Measurements from ENCODE around the gene GAGE13. TPM values are rescaled to one million over a fixed set of nuclear protein-coding genes. Genes with fewer than 3 reads are reported as not detected.
"Not testable (repeated sequence)": the region's sequence is repeated elsewhere in the genome, so short reads cannot be mapped to it uniquely, and the experiment has no call there.

GAGE13 gene
- total RNA-seq, 6 donors from 2014 or later, result not detected

DNA sequence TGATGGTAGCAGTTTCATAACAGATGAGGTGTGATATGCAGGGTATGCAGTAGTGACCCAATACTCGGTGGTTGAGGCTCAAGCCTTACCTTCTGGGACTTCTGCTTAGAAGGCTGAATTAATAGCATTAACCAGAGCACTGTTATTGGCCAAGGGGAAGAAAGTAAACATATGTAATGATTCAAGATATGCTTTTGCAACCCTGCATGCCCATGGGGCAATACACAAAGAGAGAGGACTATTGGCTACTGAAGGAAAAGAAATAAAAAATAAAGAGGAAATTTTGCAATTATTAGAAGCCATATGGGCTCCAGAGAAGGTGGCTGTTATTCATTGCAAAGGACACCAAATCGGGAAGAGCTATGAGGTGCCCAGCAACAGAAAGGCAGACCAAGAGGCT lies 19.2 kb upstream of the GAGE13 start:
- 67 to 71% methylated on average over 2 of the region's 2 CpGs for WGBS, 2 donors
- Histone ChIP-seq H3K4me3 (no peak overlapping the region), H3K36me3 (no peaks in the 10 kb centered on the region), H3K4me1 (peaks cover 0 to 19% (median 8%) of the 10 kb centered on the region in 4 donors), H3K27me3 (no peaks in the 10 kb centered on the region), H3K27ac (no peak overlapping the region), H3K9me3 (no peaks in the 10 kb centered on the region)
- DNase-seq (no peak), ATAC-seq (ENCODE audit: low FRiP score in 2 of 2) (no peak)
- TF ChIP-seq POLR2A (IDR thresholded peaks at IDR 0.05) (no peak), EP300 (IDR thresholded peaks at IDR 0.05) (no peak), POLR2AphosphoS5 (IDR thresholded peaks at IDR 0.05) (no peak)
- TF ChIP-seq, protein P1, sequence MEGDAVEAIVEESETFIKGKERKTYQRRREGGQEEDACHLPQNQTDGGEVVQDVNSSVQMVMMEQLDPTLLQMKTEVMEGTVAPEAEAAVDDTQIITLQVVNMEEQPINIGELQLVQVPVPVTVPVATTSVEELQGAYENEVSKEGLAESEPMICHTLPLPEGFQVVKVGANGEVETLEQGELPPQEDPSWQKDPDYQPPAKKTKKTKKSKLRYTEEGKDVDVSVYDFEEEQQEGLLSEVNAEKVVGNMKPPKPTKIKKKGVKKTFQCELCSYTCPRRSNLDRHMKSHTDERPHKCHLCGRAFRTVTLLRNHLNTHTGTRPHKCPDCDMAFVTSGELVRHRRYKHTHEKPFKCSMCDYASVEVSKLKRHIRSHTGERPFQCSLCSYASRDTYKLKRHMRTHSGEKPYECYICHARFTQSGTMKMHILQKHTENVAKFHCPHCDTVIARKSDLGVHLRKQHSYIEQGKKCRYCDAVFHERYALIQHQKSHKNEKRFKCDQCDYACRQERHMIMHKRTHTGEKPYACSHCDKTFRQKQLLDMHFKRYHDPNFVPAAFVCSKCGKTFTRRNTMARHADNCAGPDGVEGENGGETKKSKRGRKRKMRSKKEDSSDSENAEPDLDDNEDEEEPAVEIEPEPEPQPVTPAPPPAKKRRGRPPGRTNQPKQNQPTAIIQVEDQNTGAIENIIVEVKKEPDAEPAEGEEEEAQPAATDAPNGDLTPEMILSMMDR (IDR thresholded peaks at IDR 0.05), result no peak

DNA sequence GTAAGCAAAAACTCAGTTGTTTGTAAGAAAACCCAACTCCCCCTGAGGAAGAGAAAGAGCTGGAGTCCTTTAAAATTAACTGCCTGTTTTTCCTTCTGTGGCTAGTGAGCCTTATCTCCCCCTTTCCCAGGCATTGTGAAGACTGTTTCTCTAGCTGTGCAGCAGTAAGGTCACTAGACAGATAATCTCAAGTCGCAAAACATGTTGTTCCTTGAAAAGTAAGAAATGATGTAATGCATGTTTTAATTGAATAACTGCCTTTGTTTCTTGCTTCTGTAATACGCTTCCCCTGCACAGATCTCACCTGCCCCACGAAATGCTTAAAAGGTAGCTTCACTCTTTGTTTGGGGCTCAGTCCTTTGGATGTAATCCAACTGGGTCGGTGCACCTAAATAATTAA lies 15.3 kb upstream of the GAGE13 start:
- H3K27me3 ChIP-seq, result no peaks in the 10 kb centered on the region
- 65 to 73% methylated on average over 4 of the region's 4 CpGs for WGBS, 2 donors
- H3K36me3 ChIP-seq, result no peaks in the 10 kb centered on the region
- H3K4me1 ChIP-seq, result no peaks in the 10 kb centered on the region
- ATAC-seq (ENCODE audit: low FRiP score in 2 of 2), result no peak
- H3K9me3 ChIP-seq, result no peaks in the 10 kb centered on the region
- no peak overlapping the region for H3K27ac ChIP-seq
- DNase-seq, result no peak
- H3K4me3 ChIP-seq, result no peak overlapping the region
- TF ChIP-seq EP300 (IDR thresholded peaks at IDR 0.05) (no peak), POLR2A (IDR thresholded peaks at IDR 0.05) (no peak), POLR2AphosphoS5 (IDR thresholded peaks at IDR 0.05) (no peak)
- TF ChIP-seq, protein P1 (IDR thresholded peaks at IDR 0.05), result no peak

DNA sequence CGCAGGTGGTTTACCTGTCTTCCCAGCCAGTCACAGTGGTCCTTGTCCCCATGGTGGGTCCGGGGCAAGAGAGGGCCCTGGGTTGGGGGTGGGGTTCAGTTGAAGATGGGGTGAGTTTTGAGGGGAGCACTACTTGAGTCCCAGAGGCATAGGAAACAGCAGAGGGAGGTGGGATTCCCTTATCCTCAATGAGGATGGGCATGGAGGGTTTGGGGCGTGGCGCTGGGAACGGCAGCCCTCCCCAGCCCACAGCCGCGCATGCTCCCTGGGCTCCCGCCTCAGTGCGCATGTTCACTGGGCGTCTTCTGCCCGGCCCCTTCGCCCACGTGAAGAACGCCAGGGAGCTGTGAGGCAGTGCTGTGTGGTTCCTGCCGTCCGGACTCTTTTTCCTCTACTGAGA lies 9.6 kb upstream of the GAGE13 start, which contains the start of gene GAGE12J:
GAGE12J (plus strand) TSS at position 301 of the 400 bp plus-strand sequence. CDS start 1,157 bp downstream, outside the sequence.
- H3K36me3 ChIP-seq; DNase-seq; H3K27ac ChIP-seq; H3K9me3 ChIP-seq; H3K4me1 ChIP-seq; ATAC-seq (ENCODE audit: low FRiP score in 2 of 2); H3K27me3 ChIP-seq; H3K4me3 ChIP-seq: not testable (repeated sequence)
- 100% methylated on average over 1 of the region's 16 CpGs; no CpG with 5 or more reads in 1 of the 2 donors for WGBS, 2 donors

DNA sequence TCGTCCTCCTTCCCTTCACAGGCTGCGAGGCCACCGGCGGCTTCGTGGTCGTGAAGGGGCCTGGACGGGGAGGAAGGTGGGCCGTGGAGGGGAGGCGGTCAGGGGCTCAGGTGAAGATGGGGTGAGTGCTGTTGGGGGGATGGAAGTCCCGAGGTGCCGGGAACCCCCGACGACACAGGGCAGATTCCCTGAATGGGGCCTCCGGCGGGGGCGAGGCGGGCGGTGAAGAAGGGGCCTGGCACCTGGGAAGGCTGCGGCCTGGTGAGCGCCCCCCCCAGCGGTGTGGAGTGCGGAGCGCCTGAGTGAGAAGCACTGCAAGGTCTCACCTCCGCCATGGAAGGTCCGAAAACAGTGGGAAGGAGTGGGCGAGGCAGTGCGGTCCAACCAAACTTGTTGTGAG lies 9.1 kb upstream of the GAGE13 start:
- not testable (repeated sequence) for H3K9me3 ChIP-seq; H3K4me3 ChIP-seq; H3K27me3 ChIP-seq; ATAC-seq (ENCODE audit: low FRiP score in 2 of 2); H3K36me3 ChIP-seq; H3K4me1 ChIP-seq; H3K27ac ChIP-seq
- DNase-seq, result peak in 1 of 2 donors; percentile 49
- no CpG with 5 or more reads among the region's 27 CpGs for WGBS, 2 donors

DNA sequence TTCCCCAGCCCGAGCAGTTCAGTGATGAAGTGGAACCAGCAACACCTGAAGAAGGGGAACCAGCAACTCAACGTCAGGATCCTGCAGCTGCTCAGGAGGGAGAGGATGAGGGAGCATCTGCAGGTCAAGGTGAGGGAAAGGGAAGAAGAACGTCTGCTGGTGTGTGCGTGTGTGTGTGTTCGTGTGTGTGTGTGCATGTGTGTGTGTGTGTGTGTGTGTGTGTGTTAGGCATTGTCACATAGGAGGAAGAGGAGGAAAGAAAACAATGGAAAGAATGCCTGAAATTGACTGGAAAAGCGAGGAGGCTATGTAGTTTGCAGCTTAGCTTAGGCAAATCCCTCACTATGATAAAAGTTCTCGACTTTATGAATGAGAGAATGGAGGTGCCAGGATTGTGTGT lies 7.6 kb upstream of the GAGE13 start:
- H3K27me3 ChIP-seq; H3K9me3 ChIP-seq; H3K27ac ChIP-seq; H3K4me3 ChIP-seq; DNase-seq; H3K36me3 ChIP-seq; H3K4me1 ChIP-seq; ATAC-seq (ENCODE audit: low FRiP score in 2 of 2): not testable (repeated sequence)
- 70% methylated on average over 4 of the region's 7 CpGs; no CpG with 5 or more reads in 1 of the 2 donors for WGBS, 2 donors

DNA sequence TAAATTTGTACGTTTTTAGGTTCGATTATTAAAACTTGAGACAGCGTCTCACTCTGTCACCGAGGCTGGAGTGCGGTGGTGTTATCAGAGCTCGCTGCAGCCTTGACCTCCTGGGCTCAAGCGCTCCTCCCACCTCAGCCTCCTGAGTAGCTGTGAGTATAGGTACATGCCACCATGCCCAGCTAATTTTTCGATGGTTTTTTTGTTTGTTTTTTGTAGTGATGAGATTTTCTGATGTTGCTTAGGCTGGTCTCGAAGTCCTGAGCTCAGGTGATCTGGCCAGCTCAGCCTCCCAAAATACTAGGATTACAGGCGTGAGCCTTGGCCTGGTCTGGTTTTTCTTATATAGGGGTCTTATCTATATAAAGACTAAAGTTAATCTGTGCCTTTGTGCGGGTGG lies 961 bp upstream of the GAGE13 start:
- H3K36me3 ChIP-seq; H3K4me1 ChIP-seq; H3K27ac ChIP-seq; DNase-seq; ATAC-seq (ENCODE audit: low FRiP score in 2 of 2); H3K27me3 ChIP-seq; H3K9me3 ChIP-seq; H3K4me3 ChIP-seq: not testable (repeated sequence)
- 82 to 93% methylated on average over 4 to 8 of the region's 11 CpGs for WGBS, 2 donors

DNA sequence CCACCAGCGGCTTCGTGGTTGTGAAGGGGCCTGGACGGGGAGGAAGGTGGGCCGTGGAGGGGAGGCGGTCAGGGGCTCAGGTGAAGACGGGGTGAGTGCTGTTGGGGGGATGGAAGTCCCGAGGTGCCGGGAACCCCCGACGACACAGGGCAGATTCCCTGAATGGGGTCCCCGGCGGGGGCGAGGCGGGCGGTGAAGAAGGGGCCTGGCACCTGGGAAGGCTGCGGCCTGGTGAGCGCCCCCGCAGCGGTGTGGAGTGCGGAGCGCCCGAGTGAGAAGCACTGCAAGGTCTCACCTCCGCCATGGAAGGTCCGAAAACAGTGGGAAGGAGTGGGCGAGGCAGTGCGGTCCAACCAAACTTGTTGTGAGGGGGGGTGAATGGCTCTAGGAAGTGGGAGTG lies 459 bp downstream of the GAGE13 start:
- not testable (repeated sequence) for H3K36me3 ChIP-seq; H3K27ac ChIP-seq; H3K9me3 ChIP-seq; H3K4me1 ChIP-seq; H3K27me3 ChIP-seq; ATAC-seq (ENCODE audit: low FRiP score in 2 of 2); H3K4me3 ChIP-seq
- peak in 1 of 2 donors; percentile 91 for DNase-seq
- 95% methylated on average over 19 of the region's 26 CpGs; no CpG with 5 or more reads in 1 of the 2 donors for WGBS, 2 donors

DNA sequence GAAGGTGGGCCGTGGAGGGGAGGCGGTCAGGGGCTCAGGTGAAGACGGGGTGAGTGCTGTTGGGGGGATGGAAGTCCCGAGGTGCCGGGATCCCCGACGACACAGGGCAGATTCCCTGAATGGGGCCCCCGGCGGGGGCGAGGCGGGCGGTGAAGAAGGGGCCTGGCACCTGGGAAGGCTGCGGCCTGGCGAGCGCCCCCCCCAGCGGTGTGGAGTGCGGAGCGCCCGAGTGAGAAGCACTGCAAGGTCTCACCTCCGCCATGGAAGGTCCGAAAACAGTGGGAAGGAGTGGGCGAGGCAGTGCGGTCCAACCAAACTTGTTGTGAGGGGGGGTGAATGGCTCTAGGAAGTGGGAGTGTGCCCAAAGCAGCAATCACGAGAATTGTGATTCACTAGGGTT lies 10.1 kb downstream of the GAGE13 start:
- not testable (repeated sequence) for H3K27ac ChIP-seq; H3K36me3 ChIP-seq; H3K9me3 ChIP-seq; H3K27me3 ChIP-seq; H3K4me1 ChIP-seq; ATAC-seq (ENCODE audit: low FRiP score in 2 of 2); H3K4me3 ChIP-seq
- 96% methylated on average over 16 of the region's 24 CpGs; no CpG with 5 or more reads in 1 of the 2 donors for WGBS, 2 donors
- DNase-seq, result peak in 1 of 2 donors; percentile 74

DNA sequence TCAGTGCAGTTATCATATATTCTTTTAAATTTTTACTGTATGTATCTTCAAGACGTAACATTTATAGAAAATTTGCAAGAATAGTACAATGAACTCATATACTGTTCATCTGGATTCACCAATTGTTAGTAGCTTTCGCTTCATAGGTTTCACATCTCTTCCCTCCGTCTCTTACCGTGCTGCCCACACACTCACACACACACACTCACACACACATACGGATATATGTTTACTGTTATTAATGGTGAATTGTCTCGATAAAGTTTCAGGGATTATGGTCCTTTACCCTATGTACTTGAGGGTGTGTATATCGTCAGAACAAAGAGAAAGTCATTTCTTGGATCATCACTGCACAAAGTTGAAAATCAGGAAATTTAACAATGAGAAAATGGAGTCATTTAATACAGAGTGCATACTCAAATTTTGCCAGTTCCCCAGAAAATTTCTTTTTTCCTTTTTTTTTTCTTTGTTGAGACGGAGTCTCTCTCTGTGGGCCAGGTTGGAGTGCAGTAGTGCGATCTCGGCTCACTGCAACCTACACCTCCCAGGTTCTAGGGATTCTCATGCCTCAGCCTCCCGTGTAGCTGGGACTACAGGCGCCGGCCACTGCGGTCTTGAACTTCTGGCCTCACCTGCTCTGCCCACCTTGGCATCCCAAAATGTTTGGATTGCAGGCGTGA lies 13.3 kb downstream of the GAGE13 start:
- ATAC-seq (ENCODE audit: low FRiP score in 2 of 2); H3K36me3 ChIP-seq; H3K4me3 ChIP-seq; H3K27ac ChIP-seq; H3K27me3 ChIP-seq; DNase-seq; H3K4me1 ChIP-seq; H3K9me3 ChIP-seq: not testable (repeated sequence)
- WGBS, 2 donors, result 77 to 82% methylated on average over 14 of the region's 15 CpGs

DNA sequence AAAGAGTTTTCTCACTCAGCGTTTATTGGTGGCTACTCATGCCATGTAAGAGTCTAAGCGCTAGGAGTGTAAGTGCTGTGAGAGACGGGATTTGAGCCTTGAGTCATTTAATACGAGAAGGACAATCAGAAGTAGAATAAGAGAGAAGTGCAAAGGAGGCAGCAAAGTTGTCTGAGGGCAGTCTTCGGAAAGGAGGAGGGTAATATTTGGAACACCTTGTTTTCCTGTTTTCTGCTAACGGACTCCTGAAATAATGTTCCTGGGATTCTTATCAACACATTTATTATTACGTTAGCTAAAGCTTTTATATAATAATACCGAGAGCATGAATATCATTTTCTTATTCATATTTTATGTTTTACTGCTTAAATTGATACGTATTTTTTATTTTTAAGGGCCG lies 14.0 kb downstream of the GAGE13 start:
- not testable (repeated sequence) for H3K9me3 ChIP-seq; DNase-seq; H3K27me3 ChIP-seq; ATAC-seq (ENCODE audit: low FRiP score in 2 of 2); H3K27ac ChIP-seq; H3K36me3 ChIP-seq; H3K4me3 ChIP-seq; H3K4me1 ChIP-seq
- WGBS, 2 donors, result 82 to 88% methylated on average over 7 to 9 of the region's 10 CpGs

DNA sequence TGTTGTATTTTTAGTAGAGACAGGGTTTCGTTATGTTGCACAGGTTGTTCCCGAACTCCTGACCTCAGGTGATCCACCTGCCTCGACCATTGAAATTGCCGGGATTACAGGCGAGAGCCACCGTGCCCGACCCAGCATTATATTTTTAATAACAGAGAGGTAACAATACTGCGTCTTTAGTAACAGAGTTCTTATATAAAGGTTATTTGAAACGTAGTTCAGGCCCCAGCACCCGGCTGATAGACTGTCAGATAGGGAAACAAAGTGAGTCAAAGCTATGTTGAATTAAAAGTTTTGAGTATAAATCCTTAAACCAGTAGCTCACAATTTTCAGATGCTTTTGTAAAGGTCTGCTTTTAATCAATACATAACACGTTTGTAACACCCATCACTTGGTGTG lies 14.8 kb downstream of the GAGE13 start:
- not testable (repeated sequence) for DNase-seq
- WGBS, 2 donors, result 87 to 90% methylated on average over 10 to 11 of the region's 11 CpGs

More for the DNA sequence above, 14.8 kb downstream of the GAGE13 start:
- H3K27ac ChIP-seq; ATAC-seq (ENCODE audit: low FRiP score in 2 of 2); H3K9me3 ChIP-seq; H3K4me1 ChIP-seq; H3K4me3 ChIP-seq; H3K27me3 ChIP-seq; H3K36me3 ChIP-seq: not testable (repeated sequence)
